ENCODE results near the gene LMF2.

LMF2 gene

DNA sequence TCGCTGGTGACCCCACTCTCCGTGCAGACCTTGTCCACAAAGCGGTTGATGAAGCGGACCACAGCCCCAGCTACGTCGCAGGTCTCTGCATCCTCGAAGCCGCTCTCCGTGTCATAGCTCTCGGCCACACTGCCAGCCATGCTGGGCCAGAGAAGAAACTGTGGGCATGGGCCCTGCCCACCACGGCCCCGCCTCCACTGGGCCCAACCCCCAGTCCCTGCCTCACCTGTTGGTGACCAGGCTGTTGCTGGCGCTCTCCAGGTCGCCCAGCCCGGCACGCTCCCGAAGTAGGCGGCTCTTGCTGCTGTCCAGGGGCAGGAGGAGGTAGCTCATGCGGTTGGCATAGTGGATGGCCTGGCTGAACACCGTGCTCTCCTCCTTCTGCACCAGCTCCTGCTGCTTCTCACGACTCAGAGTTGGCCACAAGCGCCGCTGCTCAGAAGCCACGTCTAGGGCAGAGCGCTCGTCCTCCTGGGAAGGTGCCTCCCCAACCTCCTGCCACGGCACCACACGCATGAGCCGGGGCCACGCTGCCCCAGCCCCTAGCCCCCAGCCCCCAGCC, 45.4 kb downstream of the LMF2 start:
- Histone ChIP-seq H3K27me3 (no peaks in the 10 kb centered on the region), H3K4me1 (ENCODE audit: control insufficient read depth in 1 of 2, insufficient read depth in 1 of 2, low read depth in 1 of 2, low read length in 1 of 2) (no peaks in the 10 kb centered on the region)

DNA sequence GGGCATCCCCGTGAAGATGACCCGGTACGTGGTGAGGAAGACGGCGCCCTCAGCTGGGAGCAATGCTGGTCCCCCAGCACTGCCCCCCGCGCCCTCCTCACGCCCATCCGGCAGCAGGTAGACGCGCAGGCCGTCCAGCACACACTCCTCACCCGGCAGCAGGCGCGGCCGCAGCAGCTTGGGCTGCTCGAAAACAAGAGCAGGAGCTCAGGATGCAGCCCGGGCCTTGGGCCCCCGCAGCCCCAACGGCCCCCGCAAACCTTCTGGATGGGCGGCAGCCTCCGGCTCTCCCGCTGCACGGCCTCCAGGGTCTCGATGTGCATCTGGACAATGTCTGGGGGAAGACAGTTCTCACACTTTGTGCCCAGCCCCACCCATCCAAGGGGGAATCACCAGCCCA, 46.0 kb downstream of the LMF2 start:
- no peaks in the 10 kb centered on the region for H3K9me3 ChIP-seq
- H3K36me3 ChIP-seq: peaks cover 100% of the 10 kb centered on the region
- H3K4me3 ChIP-seq (ENCODE audit: low read depth in 1 of 2, low read length in 1 of 2): no peak overlapping the region
- H3K4me1 ChIP-seq (ENCODE audit: control insufficient read depth in 1 of 2, insufficient read depth in 1 of 2, low read depth in 1 of 2, low read length in 1 of 2): no peaks in the 10 kb centered on the region
- no peaks in the 10 kb centered on the region for H3K27me3 ChIP-seq
- H3K27ac ChIP-seq: no peak overlapping the region
- no peak for TF ChIP-seq CTCF (IDR thresholded peaks at IDR 0.05)

More for the DNA sequence above, 45.4 kb downstream of the LMF2 start:
- Histone ChIP-seq H3K9me3 (no peaks in the 10 kb centered on the region), H3K4me3 (ENCODE audit: low read depth in 1 of 2, low read length in 1 of 2) (no peak overlapping the region), H3K36me3 (peaks cover 100% of the 10 kb centered on the region), H3K27ac (no peak overlapping the region)
- TF ChIP-seq CTCF (IDR thresholded peaks at IDR 0.05): no peak

GRCh38 chr22:50460938-50461337, 46.6 kb downstream of the LMF2 start:
- TF ChIP-seq CTCF (IDR thresholded peaks at IDR 0.05): no peak
- Histone ChIP-seq H3K27me3 (no peaks in the 10 kb centered on the region), H3K9me3 (no peaks in the 10 kb centered on the region), H3K4me3 (ENCODE audit: low read depth in 1 of 2, low read length in 1 of 2) (no peak overlapping the region), H3K4me1 (ENCODE audit: control insufficient read depth in 1 of 2, insufficient read depth in 1 of 2, low read depth in 1 of 2, low read length in 1 of 2) (no peaks in the 10 kb centered on the region), H3K36me3 (peaks cover 100% of the 10 kb centered on the region), H3K27ac (no peak overlapping the region)

- TF ChIP-seq CTCF (IDR thresholded peaks at IDR 0.05): no peak
- no peaks in the 10 kb centered on the region for H3K27me3 ChIP-seq
- H3K4me1 ChIP-seq (ENCODE audit: control insufficient read depth in 1 of 2, insufficient read depth in 1 of 2, low read depth in 1 of 2, low read length in 1 of 2): no peaks in the 10 kb centered on the region
- H3K9me3 ChIP-seq: no peaks in the 10 kb centered on the region
- peaks cover 100% of the 10 kb centered on the region for H3K36me3 ChIP-seq
- no peak overlapping the region for H3K27ac ChIP-seq
- H3K4me3 ChIP-seq (ENCODE audit: low read depth in 1 of 2, low read length in 1 of 2): no peak overlapping the region
These were observed 47.9 kb downstream of the LMF2 start for GRCh38 chr22:50459496-50460140.

- no peak overlapping the region for H3K4me3 ChIP-seq (ENCODE audit: low read depth in 1 of 2, low read length in 1 of 2)
- peaks cover 100% of the 10 kb centered on the region for H3K36me3 ChIP-seq
- no peaks in the 10 kb centered on the region for H3K27me3 ChIP-seq
- no peak for TF ChIP-seq CTCF (IDR thresholded peaks at IDR 0.05)
- no peaks in the 10 kb centered on the region for H3K9me3 ChIP-seq
- H3K4me1 ChIP-seq (ENCODE audit: control insufficient read depth in 1 of 2, insufficient read depth in 1 of 2, low read depth in 1 of 2, low read length in 1 of 2): no peaks in the 10 kb centered on the region
- H3K27ac ChIP-seq: no peak overlapping the region
These were observed 48.5 kb downstream of the LMF2 start for GRCh38 chr22:50459016-50459415.
